K562 (cell line): Measurements from ENCODE around the gene MRPS31. TPM values are rescaled to one million over a fixed set of nuclear protein-coding genes. Genes with fewer than 3 reads are reported as not detected.

Experiments used
- ATAC-seq: fragments of 200-7000 bp; cut with Tn5 transposase; 3 replicates; pipeline ENCODE4 v1.9.1; 2020; ENCODE audit warnings: moderate library complexity
- BruUV-seq: library from RNA; stranded (reverse); fragments of 400-500 nt; replicated peaks from 2 replicates; lab custom pipeline; 2021; lab: Mats Ljungman, UMichigan
- CTCF ChIA-PET: fragments of 300-600 bp; formaldehyde crosslinking; extraction: SDS; loops from one replicate; lab custom pipeline; 2021; ENCODE audit warnings: low intra/inter-chr PET ratio; lab: Yijun Ruan, JAX
- POLR2A ChIA-PET: fragments of 300-600, 350-650 bp; sonication (Branson Sonifier 250); formaldehyde crosslinking; extraction: SDS; loops from one replicate; lab custom pipeline; 2021; ENCODE audit warnings: antibody characterized with exemption, inconsistent platforms; lab: Yijun Ruan, JAX
- DNase-seq, 4 experiments: peaks; one replicate each; pipeline versions ENCODE4 v3.0.0 to v3.0.0-alpha.2; 2011 to 2018; ENCODE audit warnings: low spot score in 3 of 4, mixed read lengths in 3 of 4; ENCODE audit errors: extremely low read depth in 1 of 4
- FAIRE-seq: peaks from 2 replicates; lab custom pipeline; 2011; peaks lifted over from hg19 to GRCh38; lab: Jason Lieb, UNC
- H2AFZ ChIP-seq: 2 replicates; pipeline ENCODE4 v1.6.0; 2011; ENCODE audit warnings: low read depth, low read length, control low read depth, inconsistent platforms
- H3K27ac ChIP-seq: fragments of 200-600 bp; 3 replicates; pipeline ENCODE4 v1.8.0; 2011; ENCODE audit warnings: low read depth, mild to moderate bottlenecking, control low read depth, inconsistent platforms, low read length, moderate library complexity, mixed read lengths; ENCODE audit errors: extremely low read depth
- H3K27me3 ChIP-seq, 2 experiments: fragments of 300-600 bp in 1 of 2; 2 replicates in 1 of 2; 3 replicates in 1 of 2; pipeline versions ENCODE4 v1.6.0 to v1.8.0; 2011; ENCODE audit warnings: inconsistent platforms in 2 of 2, low read length in 2 of 2, mild to moderate bottlenecking in 1 of 2, mixed read lengths in 1 of 2, moderate library complexity in 1 of 2; ENCODE audit not compliant: control insufficient read depth in 2 of 2, insufficient read depth in 2 of 2
- H3K36me3 ChIP-seq: fragments of 300-600 bp; 3 replicates; pipeline ENCODE4 v1.8.0; 2011; ENCODE audit warnings: mild to moderate bottlenecking, low read length, inconsistent platforms; ENCODE audit not compliant: control insufficient read depth, insufficient read depth
- H3K4me1 ChIP-seq, 2 experiments: fragments of 200-600 bp in 1 of 2; replicated peaks in 1 of 2; 2 replicates in 1 of 2; 3 replicates in 1 of 2; pipeline versions ENCODE4 v1.5.1 to v1.8.0; 2011; ENCODE audit warnings: inconsistent platforms in 2 of 2, low read length in 2 of 2, mild to moderate bottlenecking in 1 of 2, mixed read lengths in 1 of 2, moderate library complexity in 1 of 2; ENCODE audit not compliant: control insufficient read depth in 2 of 2, insufficient read depth in 2 of 2
- H3K4me2 ChIP-seq: 2 replicates; pipeline ENCODE4 v1.6.1; 2011; ENCODE audit warnings: low read length, control low read depth, inconsistent platforms, mixed read lengths; ENCODE audit not compliant: insufficient read depth
- H3K4me3 ChIP-seq: fragments of 200-600 bp; sonication (generic), shearing (Covaris generic); 2 replicates; pipeline ENCODE4 v1.5.1; 2016; ENCODE audit warnings: control low read depth, inconsistent platforms
- H3K79me2 ChIP-seq: fragments of 200-600 bp; 3 replicates; pipeline ENCODE4 v1.8.0; 2011; ENCODE audit warnings: low read length, inconsistent platforms; ENCODE audit not compliant: control insufficient read depth, insufficient read depth
- H3K9ac ChIP-seq, 2 experiments: 2 replicates each; pipeline versions ENCODE4 v1.6.0 to v1.6.1; 2011; ENCODE audit warnings: low read depth in 2 of 2, low read length in 2 of 2, control low read depth in 1 of 2, inconsistent platforms in 1 of 2, mild to moderate bottlenecking in 1 of 2, mixed read lengths in 1 of 2; ENCODE audit not compliant: insufficient read depth in 1 of 2
- H3K9me1 ChIP-seq: one replicate; pipeline ENCODE4 v1.6.0; 2011; ENCODE audit warnings: inconsistent platforms, mild to moderate bottlenecking, low read length, moderate library complexity; ENCODE audit not compliant: control insufficient read depth, insufficient read depth
- H3K9me3 ChIP-seq: replicated peaks from 2 replicates; pipeline ENCODE4 v1.5.1; 2011; ENCODE audit warnings: low read depth, low read length, inconsistent platforms; ENCODE audit not compliant: control insufficient read depth, insufficient read depth
- H4K20me1 ChIP-seq: replicated peaks from 2 replicates; pipeline ENCODE4 v1.6.1; 2011; ENCODE audit warnings: low read length, inconsistent platforms, mixed read lengths; ENCODE audit not compliant: control insufficient read depth, insufficient read depth
- PHF8 ChIP-seq: fragments of 200-600 bp; sonication (generic); IDR thresholded peaks from 2 replicates; pipeline ENCODE4 v1.6.1; 2012; ENCODE audit warnings: mixed run types, mild to moderate bottlenecking, inconsistent platforms, low read length, moderate library complexity, borderline replicate concordance
- POLR3G ChIP-seq: IDR thresholded peaks from 2 replicates; pipeline ENCODE4 v1.6.1; 2011; ENCODE audit not compliant: insufficient read length, insufficient replicate concordance; ENCODE audit errors: extremely low read depth
- TCF15 ChIP-seq: fragments of 250-450 bp; sonication (Bioruptor Pico); IDR thresholded peaks from 2 replicates; pipeline ENCODE4 v1.8.0; 2022; ENCODE audit warnings: moderate library complexity, mild to moderate bottlenecking, inconsistent platforms
- YY1 ChIP-seq, 3 experiments: IDR thresholded peaks; 2 replicates each; pipeline ENCODE4 v1.6.1; 2011; ENCODE audit warnings: low read length in 2 of 3, mild to moderate bottlenecking in 2 of 3, moderate library complexity in 2 of 3, borderline replicate concordance in 1 of 3, control low read depth in 1 of 3, low read depth in 1 of 3; ENCODE audit not compliant: insufficient read depth in 3 of 3, insufficient replicate concordance in 2 of 3, control insufficient read depth in 1 of 3, insufficient read length in 1 of 3; ENCODE audit errors: extremely low read depth in 1 of 3
- ZNF282 ChIP-seq: sonication (generic); formaldehyde crosslinking; IDR thresholded peaks from 2 replicates; pipeline ENCODE4 v1.8.1; 2023; ENCODE audit warnings: missing genetic modification reagents
- ZNF408 ChIP-seq: fragments of 250-450 bp; sonication (Bioruptor Pico); IDR thresholded peaks from 2 replicates; pipeline ENCODE4 v1.4.0; 2020; ENCODE audit warnings: low read depth, mild to moderate bottlenecking, moderate library complexity
- WGBS: fragments of 100-300 bp; shearing (Covaris generic); methylation state at CpG from one replicate; pipeline ENCODE4 v1.1.6; 2016; ENCODE audit warnings: low coverage, mixed read lengths; ENCODE audit not compliant: insufficient coverage; ENCODE audit errors: missing lambda C conversion rate; 5-methylcytosine and 5-hydroxymethylcytosine counted together
- in situ Hi-C: fragments of 300-500 bp; cut with MboI; formaldehyde crosslinking; loops from 4 replicates; pipeline ENCODE4 v1.15.0; 2018; ENCODE audit warnings: inconsistent platforms, mixed read lengths
- intact Hi-C: fragments of 100-400 bp; cut with micrococcal nuclease; formaldehyde crosslinking; loops from 2 replicates; pipeline ENCODE4 v1.14.2; 2022
- polyA plus RNA-seq, 8 experiments: library from polyadenylated mRNA; depleted of rRNA in 4 of 8; stranded (reverse) in 5 of 8; unstranded in 3 of 8; fragments of >200 nt; fragmentation: Nextera tagmentation in 2 of 8; fragmentation: Illumina TruSeq in 1 of 8; extraction: Ambion mirVana in 2 of 8; extraction: Trizol in 1 of 8; gene quantifications; 2 replicates each; pipeline versions ENCODE4 v1.2.1 to v1.2.3, GENCODE V29; 2011 to 2014; ENCODE audit warnings: inconsistent platforms in 1 of 8, missing spikeins in 1 of 8
- total RNA-seq, 7 experiments: library from RNA; depleted of rRNA in 6 of 7; stranded (reverse); fragments of >200 nt in 6 of 7; fragmentation: Illumina TruSeq in 2 of 7; extraction: Trizol in 2 of 7; gene quantifications; 2 replicates each; pipeline versions ENCODE4 v1.2.1 to v1.2.3, GENCODE V29; 2011 to 2021; ENCODE audit warnings: low replicate concordance in 1 of 7
- TF ChIP-seq, protein P1 (sequence below): fragments of 450-650 bp; IDR thresholded peaks from 2 replicates; pipeline ENCODE4 v1.6.1; 2016; ENCODE audit warnings: mild to moderate bottlenecking, moderate library complexity

MRPS31 gene
- total and polyA plus RNA-seq, 9 of the 15 experiments (the other 6 are each of a cell fraction or from before 2014, with no cell fraction given) = 20.3 to 57.8 (median 37.1) TPM

DNA sequence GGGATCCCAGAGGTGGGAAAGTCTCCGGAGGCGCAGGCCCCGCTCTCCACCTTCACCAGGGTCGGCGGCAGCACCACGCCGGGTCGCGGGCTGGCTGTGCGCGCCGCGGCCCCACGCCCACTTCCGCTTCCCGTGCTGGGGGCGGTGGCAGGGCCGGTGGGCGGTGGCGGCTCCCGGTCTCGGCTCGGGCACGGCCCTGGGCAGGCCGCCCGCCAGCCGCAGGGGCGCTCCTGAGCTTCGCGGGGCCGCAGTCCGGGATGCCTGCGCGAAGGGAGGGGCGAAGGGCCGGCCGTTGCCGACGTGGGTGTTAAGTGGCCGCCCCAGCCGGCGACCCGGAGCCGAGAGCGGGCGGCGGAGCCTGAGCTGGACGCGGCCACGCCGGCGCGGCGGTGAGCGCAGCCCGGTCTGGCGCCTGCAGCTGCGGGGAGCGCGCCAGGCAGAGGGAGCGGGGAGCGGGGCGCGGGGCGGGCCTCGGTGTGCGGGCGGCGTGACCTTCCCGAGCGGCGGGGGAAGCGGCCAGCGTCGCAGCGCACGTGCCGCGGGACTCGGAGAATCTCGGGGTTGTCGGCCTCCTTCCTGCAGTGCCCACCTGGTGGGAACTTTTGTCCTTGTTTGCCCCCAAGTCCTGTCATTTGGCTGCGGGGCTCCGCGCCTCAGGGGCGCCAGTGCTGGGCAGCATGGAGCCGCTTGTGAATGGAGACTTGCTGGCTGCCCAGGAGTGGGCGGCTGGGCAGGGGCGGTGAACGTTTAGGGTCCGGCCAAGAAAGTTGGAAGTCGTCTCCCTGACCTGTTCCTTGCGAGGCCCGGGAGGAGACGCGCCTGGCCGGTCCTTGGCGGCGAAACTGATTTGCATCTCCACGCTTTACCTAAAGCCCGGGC is 18.5 kb upstream of the MRPS31 start, which contains the start of gene SLC25A15:
Gene SLC25A15 (plus strand): TSS at position 337 of the 879 bp plus-strand sequence. CDS start 3,616 bp downstream, outside the sequence.
- H3K9ac ChIP-seq = peak within 1 kb of the TSS; percentile 77 to 97
- no peaks in the 10 kb centered on the region for H4K20me1 ChIP-seq
- intact Hi-C loops (loop anchor here (10.0 kb wide), 1 partner anchor 235 kb away; no protein-coding TSS in a partner anchor), in situ Hi-C loops (loop anchor here (25.0 kb wide), 1 partner anchor 273 kb away; the partner anchor contains the start of gene WBP4)
- DNase-seq (peak; percentile 72 to 86 (median 79)), ATAC-seq (peak; percentile 90), FAIRE-seq (no peak)
- no peaks in the 10 kb centered on the region for H3K9me3 ChIP-seq
- H3K4me1 ChIP-seq = peaks cover 13 to 20% of the 10 kb centered on the region in 2 experiments
- BruUV-seq = no TSS peak
- POLR2A ChIA-PET = interaction anchor here (0.5 to 0.6 kb wide), 3 partner anchors 13 to 525 kb away, joined by 3 read pairs; no protein-coding TSS in a partner anchor
- WGBS = under 1% methylated on average over 23 of the region's 101 CpGs
- H3K4me2 ChIP-seq = peak within 1 kb of the TSS; percentile 75
- peaks cover 6% of the 10 kb centered on the region; the same call in 1 of the 3 replicates for H3K36me3 ChIP-seq
- peak within 1 kb of the TSS; percentile 60 for H3K4me3 ChIP-seq
- no peaks in the 10 kb centered on the region for H3K9me1 ChIP-seq
- peak within 1 kb of the TSS; percentile 80 for H3K27ac ChIP-seq
- H2AFZ ChIP-seq = peak within 1 kb of the TSS; percentile 88
- CTCF ChIA-PET = no interaction called here
- no peaks in the 10 kb centered on the region for H3K27me3 ChIP-seq
- H3K79me2 ChIP-seq = peaks cover 18% of the 10 kb centered on the region; the same call in 2 of the 3 replicates
- no peak for TF ChIP-seq POLR3G
- TF ChIP-seq PHF8 = peak; percentile 69; the same call in 1 of the 2 replicates
- no peak for TF ChIP-seq ZNF282 (CRISPR knock-in tag)
- TF ChIP-seq, protein P1, sequence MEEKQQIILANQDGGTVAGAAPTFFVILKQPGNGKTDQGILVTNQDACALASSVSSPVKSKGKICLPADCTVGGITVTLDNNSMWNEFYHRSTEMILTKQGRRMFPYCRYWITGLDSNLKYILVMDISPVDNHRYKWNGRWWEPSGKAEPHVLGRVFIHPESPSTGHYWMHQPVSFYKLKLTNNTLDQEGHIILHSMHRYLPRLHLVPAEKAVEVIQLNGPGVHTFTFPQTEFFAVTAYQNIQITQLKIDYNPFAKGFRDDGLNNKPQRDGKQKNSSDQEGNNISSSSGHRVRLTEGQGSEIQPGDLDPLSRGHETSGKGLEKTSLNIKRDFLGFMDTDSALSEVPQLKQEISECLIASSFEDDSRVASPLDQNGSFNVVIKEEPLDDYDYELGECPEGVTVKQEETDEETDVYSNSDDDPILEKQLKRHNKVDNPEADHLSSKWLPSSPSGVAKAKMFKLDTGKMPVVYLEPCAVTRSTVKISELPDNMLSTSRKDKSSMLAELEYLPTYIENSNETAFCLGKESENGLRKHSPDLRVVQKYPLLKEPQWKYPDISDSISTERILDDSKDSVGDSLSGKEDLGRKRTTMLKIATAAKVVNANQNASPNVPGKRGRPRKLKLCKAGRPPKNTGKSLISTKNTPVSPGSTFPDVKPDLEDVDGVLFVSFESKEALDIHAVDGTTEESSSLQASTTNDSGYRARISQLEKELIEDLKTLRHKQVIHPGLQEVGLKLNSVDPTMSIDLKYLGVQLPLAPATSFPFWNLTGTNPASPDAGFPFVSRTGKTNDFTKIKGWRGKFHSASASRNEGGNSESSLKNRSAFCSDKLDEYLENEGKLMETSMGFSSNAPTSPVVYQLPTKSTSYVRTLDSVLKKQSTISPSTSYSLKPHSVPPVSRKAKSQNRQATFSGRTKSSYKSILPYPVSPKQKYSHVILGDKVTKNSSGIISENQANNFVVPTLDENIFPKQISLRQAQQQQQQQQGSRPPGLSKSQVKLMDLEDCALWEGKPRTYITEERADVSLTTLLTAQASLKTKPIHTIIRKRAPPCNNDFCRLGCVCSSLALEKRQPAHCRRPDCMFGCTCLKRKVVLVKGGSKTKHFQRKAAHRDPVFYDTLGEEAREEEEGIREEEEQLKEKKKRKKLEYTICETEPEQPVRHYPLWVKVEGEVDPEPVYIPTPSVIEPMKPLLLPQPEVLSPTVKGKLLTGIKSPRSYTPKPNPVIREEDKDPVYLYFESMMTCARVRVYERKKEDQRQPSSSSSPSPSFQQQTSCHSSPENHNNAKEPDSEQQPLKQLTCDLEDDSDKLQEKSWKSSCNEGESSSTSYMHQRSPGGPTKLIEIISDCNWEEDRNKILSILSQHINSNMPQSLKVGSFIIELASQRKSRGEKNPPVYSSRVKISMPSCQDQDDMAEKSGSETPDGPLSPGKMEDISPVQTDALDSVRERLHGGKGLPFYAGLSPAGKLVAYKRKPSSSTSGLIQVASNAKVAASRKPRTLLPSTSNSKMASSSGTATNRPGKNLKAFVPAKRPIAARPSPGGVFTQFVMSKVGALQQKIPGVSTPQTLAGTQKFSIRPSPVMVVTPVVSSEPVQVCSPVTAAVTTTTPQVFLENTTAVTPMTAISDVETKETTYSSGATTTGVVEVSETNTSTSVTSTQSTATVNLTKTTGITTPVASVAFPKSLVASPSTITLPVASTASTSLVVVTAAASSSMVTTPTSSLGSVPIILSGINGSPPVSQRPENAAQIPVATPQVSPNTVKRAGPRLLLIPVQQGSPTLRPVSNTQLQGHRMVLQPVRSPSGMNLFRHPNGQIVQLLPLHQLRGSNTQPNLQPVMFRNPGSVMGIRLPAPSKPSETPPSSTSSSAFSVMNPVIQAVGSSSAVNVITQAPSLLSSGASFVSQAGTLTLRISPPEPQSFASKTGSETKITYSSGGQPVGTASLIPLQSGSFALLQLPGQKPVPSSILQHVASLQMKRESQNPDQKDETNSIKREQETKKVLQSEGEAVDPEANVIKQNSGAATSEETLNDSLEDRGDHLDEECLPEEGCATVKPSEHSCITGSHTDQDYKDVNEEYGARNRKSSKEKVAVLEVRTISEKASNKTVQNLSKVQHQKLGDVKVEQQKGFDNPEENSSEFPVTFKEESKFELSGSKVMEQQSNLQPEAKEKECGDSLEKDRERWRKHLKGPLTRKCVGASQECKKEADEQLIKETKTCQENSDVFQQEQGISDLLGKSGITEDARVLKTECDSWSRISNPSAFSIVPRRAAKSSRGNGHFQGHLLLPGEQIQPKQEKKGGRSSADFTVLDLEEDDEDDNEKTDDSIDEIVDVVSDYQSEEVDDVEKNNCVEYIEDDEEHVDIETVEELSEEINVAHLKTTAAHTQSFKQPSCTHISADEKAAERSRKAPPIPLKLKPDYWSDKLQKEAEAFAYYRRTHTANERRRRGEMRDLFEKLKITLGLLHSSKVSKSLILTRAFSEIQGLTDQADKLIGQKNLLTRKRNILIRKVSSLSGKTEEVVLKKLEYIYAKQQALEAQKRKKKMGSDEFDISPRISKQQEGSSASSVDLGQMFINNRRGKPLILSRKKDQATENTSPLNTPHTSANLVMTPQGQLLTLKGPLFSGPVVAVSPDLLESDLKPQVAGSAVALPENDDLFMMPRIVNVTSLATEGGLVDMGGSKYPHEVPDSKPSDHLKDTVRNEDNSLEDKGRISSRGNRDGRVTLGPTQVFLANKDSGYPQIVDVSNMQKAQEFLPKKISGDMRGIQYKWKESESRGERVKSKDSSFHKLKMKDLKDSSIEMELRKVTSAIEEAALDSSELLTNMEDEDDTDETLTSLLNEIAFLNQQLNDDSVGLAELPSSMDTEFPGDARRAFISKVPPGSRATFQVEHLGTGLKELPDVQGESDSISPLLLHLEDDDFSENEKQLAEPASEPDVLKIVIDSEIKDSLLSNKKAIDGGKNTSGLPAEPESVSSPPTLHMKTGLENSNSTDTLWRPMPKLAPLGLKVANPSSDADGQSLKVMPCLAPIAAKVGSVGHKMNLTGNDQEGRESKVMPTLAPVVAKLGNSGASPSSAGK = peak; percentile 62
- TF ChIP-seq TCF15 (CRISPR knock-in tag) = no peak
- TF ChIP-seq YY1 (IDR thresholded peaks at IDR 0.05; ENCODE audit: borderline replicate concordance in 1 of 3, control insufficient read depth in 1 of 3, extremely low read depth in 1 of 3, insufficient read depth in 3 of 3, insufficient read length in 1 of 3, insufficient replicate concordance in 2 of 3, low read depth in 1 of 3, low read length in 2 of 3) = peak in 2 of 3 experiments; percentile 35 to 42
- no peak for TF ChIP-seq ZNF408 (CRISPR knock-in tag)
